GM12873 (cell line): ENCODE data around the gene ERGIC1.

Source experiments
- TF ChIP-seq, protein P1 (sequence below): IDR thresholded peaks from 2 replicates; pipeline ENCODE4 v1.5.1; 2012; ENCODE audit warnings: low read depth, mild to moderate bottlenecking, moderate library complexity, low read length, control low read depth; ENCODE audit not compliant: insufficient read depth; ENCODE audit errors: missing control alignments

Gene ERGIC1

DNA sequence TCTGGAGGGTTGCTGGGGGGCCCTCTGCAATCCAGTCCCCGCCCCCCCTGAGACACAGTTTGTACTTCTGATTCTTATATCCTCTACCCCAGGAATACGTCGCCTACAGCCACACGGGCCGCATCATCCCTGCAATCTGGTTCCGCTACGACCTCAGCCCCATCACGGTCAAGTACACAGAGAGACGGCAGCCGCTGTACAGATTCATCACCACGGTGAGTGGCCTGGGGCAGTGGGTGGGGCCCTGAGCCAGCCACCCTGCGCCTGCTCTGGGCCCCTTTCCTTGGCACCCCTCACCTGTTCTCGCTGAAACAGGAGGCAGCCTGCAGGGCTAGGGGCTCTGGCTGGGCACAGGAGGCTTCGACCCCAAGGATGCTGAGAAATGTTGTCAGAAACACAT is 101.0 kb downstream of the ERGIC1 start:
- TF ChIP-seq, protein P1, sequence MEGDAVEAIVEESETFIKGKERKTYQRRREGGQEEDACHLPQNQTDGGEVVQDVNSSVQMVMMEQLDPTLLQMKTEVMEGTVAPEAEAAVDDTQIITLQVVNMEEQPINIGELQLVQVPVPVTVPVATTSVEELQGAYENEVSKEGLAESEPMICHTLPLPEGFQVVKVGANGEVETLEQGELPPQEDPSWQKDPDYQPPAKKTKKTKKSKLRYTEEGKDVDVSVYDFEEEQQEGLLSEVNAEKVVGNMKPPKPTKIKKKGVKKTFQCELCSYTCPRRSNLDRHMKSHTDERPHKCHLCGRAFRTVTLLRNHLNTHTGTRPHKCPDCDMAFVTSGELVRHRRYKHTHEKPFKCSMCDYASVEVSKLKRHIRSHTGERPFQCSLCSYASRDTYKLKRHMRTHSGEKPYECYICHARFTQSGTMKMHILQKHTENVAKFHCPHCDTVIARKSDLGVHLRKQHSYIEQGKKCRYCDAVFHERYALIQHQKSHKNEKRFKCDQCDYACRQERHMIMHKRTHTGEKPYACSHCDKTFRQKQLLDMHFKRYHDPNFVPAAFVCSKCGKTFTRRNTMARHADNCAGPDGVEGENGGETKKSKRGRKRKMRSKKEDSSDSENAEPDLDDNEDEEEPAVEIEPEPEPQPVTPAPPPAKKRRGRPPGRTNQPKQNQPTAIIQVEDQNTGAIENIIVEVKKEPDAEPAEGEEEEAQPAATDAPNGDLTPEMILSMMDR: no peak

DNA sequence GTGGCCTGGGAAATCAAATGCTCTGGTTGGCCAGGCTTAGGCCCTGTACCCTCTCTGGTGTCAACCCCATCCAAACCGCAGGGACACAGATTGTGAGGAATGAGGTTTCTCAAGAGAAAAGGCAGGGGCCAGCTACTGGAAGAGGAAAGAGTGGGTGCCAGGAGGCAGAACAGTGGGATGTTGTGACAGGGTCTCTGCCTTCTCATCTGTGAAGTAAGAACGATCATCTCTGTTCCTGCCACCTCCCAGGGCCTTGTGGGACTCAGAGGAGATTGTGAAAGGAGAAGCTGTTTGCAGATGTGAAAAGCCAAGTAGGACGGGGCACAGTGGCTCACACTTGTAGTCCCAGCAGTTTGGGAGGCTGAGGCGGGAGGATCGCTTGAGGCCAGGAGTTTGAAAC is 102.3 kb downstream of the ERGIC1 start:
- TF ChIP-seq, protein P1: no peak

DNA sequence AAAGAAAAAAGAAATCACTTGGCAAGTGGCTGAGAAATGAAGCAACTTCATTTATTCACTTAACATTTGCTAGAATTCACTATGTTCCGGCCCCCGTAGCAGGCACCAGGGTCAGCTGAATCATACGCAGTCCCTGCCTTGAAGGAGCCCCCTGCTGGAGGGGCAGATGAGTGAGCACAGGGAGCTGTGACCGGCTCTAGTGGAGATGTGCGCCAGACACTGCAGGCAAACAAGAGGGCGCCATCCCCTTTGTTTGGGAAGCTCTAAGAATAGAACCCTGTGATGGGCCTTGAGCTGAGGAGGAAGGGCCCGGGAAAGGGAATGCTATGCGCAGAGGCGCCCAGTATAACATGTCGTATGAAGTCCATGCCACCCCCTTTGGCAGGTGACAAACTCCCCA is 105.0 kb downstream of the ERGIC1 start:
- TF ChIP-seq, protein P1: peak; percentile 36

DNA sequence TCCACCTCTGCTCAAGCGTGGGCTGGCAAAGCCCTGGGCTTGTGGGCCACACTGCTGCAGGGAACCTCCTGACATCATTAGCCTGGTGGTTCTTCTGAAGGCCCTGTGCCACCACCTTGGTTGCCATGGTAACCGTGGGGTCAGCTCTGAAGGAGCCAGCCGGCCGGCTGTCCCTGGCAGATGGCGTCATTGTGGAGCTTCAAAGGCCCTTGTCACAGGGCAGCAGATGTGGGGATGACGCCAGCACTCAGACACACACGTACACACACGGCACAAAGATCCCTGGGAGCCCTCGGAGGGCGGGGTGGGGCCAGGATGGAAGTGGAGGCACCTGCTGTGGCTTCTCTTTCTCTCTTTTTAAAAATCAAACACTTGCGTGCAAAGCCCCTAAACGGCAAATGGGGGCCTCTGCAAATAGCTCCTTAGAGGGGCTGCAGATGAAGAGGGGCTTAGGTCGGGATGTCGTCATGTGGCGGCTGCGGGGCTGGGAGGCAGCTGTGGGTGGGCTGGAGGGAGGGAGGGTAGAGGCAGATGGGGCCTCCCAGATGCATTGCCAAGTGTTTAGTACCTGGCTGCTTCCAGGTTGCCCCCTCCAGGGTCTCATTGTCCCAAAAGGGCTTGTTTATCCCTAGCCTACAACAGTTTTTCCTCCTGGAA is 105.7 kb downstream of the ERGIC1 start:
- TF ChIP-seq, protein P1: no peak

DNA sequence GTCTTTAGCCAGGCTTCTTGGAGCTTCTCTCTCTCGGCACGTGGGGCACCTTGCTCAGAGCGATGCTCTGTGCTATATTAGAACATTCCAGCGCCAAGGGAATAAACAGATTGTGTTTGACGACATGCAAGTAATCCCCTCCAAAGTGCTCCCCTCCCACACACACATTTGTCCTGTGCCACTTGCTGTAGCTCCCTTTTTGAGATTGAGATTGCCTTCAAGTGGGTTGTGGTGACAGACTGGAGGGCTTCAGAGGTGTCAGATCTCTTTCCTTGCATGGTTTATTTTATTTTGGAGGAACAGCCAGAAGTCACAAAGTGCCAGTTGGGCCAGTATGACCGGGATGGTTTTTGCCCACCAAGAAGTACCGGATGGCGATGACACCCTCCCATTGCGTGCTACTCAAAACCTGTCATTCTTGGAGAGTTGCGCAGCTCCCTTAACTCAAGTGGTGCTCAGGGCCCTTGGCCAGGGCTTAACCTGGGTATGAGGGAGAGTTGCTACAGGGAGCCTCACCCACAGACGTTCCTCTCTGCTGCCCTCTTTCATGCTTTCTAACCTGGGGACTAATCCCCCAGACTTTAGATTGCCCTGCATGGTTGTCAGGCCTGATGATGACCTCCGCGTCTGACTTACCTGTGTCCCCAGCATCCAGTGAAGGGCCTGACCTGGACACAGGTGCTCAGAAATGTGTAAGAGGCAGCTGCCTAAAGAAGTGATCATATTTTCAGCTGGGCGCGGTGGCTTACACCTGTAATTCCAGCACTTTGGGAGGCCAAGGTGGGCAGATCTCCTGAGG is 106.4 kb downstream of the ERGIC1 start:
- TF ChIP-seq, protein P1: no peak

DNA sequence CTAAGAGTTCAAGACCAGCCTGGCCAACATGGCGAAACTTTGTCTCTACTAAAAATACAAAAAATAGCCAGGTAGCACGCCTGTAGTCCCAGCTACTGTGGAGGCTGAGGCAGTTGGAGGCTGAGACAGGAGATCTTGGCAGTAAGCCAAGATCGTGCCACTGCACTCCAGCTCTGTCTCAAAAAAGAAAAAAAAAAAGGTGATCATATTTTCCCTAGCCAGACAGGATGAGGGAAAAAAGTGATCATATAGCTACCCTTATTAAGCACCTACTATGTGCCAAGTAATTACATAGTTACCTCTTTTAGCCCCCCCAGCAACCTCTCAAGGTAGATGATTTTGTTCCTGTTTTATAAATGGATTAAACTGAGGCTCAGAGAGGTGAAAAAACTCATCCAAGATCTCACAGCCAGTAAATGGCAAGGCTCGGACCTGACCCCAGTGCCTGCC is 107.0 kb downstream of the ERGIC1 start:
- TF ChIP-seq, protein P1: no peak

DNA sequence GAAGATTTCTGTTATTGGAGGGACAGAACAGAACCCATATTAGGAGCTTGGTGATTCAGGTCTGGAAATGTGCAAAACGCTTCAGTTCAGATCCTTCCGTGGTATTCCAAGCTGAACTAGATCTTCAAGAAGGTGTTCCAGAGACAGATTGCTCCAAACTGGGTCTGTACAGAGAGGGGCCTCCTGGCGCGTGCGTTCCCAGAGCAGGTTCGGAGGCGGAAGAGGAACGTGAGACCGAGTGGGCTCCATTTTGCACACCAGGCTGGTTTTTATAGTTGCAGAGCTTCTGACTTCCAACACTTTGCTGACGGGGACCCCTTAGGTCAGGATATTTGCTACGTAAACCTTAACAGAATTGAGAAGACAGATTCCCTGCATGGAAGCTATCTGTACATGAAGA is 108.5 kb downstream of the ERGIC1 start:
- TF ChIP-seq, protein P1: no peak
